Gastrocnemius medialis (tissue), 4 donors: ENCODE measurements around the gene CSPG4.
"Not testable (repeated sequence)": the region's sequence is repeated elsewhere in the genome, so short reads cannot be mapped to it uniquely, and the experiment has no call there.

ENCODE experiments used
- CTCF ChIP-seq, 5 experiments: fragments of 450-650 bp in 3 of 5; fragments of 200-600 bp in 2 of 5; sonication (generic) in 2 of 5; IDR thresholded peaks in 4 of 5; conservative IDR thresholded peaks in 1 of 5; 1 replicate in 4 of 5; 2 replicates in 1 of 5; pipeline ENCODE4 v1.5.1; 2016 to 2019; ENCODE audit warnings: antibody characterized with exemption in 5 of 5, mild to moderate bottlenecking in 3 of 5, moderate library complexity in 3 of 5
- POLR2A ChIP-seq, 2 donors: fragments of 450-650 bp; IDR thresholded peaks; one replicate each; pipeline ENCODE4 v1.6.1; 2017; ENCODE audit warnings: antibody characterized with exemption in 2 of 2, mild to moderate bottlenecking in 2 of 2, moderate library complexity in 2 of 2

GRCh38 chr15:75715312-75715832 lies 2.7 kb upstream of the CSPG4 start:
- TF ChIP-seq CTCF (IDR thresholded peaks at IDR 0.05 in 4 of 5, conservative IDR thresholded peaks at IDR 0.05 in 1 of 5); POLR2A (IDR thresholded peaks at IDR 0.05): not testable (repeated sequence)
